Liver (tissue), 9 donors: ENCODE measurements around the gene EIF3D. TPM values are rescaled to one million over a fixed set of nuclear protein-coding genes. Genes with fewer than 3 reads are reported as not detected.

Experiments
- DNase-seq: peaks from one replicate; pipeline ENCODE4 v3.0.0-alpha.2; 2017; ENCODE audit warnings: low spot score
- H3K27ac ChIP-seq, 2 donors: one replicate each; pipeline ENCODE4 v1.7.0; 2013; ENCODE audit warnings: inconsistent platforms in 2 of 2, low read length in 2 of 2, control low read depth in 1 of 2, low read depth in 1 of 2, mild to moderate bottlenecking in 1 of 2
- H3K27me3 ChIP-seq, 4 donors: one replicate each; pipeline versions ENCODE4 v1.6.1 to v1.7.0; 2013; ENCODE audit warnings: low read length in 3 of 4, inconsistent platforms in 1 of 4, mild to moderate bottlenecking in 1 of 4, moderate library complexity in 1 of 4; ENCODE audit not compliant: control insufficient read depth in 4 of 4, insufficient read depth in 4 of 4
- H3K36me3 ChIP-seq, 4 donors: one replicate each; pipeline versions ENCODE4 v1.6.1 to v1.7.0; 2013; ENCODE audit warnings: low read length in 3 of 4, mild to moderate bottlenecking in 3 of 4, low read depth in 1 of 4, moderate library complexity in 1 of 4; ENCODE audit not compliant: control insufficient read depth in 4 of 4, insufficient read depth in 3 of 4
- H3K4me1 ChIP-seq, 4 donors: one replicate each; pipeline versions ENCODE4 v1.6.1 to v1.7.0; 2013; ENCODE audit warnings: low read length in 3 of 4, mild to moderate bottlenecking in 3 of 4, moderate library complexity in 1 of 4; ENCODE audit not compliant: control insufficient read depth in 4 of 4, insufficient read depth in 4 of 4
- H3K4me3 ChIP-seq, 3 donors: one replicate each; pipeline versions ENCODE4 v1.6.1 to v1.7.0; 2013; ENCODE audit warnings: low read length in 3 of 3, control low read depth in 1 of 3, low read depth in 1 of 3, mild to moderate bottlenecking in 1 of 3
- H3K9ac ChIP-seq, 2 donors: one replicate each; pipeline ENCODE4 v1.7.0; 2013; ENCODE audit warnings: low read length in 2 of 2, mild to moderate bottlenecking in 2 of 2, moderate library complexity in 2 of 2, control low read depth in 1 of 2, low read depth in 1 of 2
- H3K9me3 ChIP-seq, 4 donors: one replicate each; pipeline versions ENCODE4 v1.6.1 to v1.7.0; 2013; ENCODE audit warnings: low read length in 3 of 4; ENCODE audit not compliant: control insufficient read depth in 4 of 4
- EGR1 ChIP-seq, 2 donors: IDR thresholded peaks; 2 replicates each; pipeline ENCODE4 v1.6.1; 2016 to 2018; ENCODE audit warnings: antibody characterized with exemption in 2 of 2, low read depth in 2 of 2
- FOXA1 ChIP-seq: IDR thresholded peaks from 2 replicates; pipeline ENCODE4 v1.6.1; 2016; ENCODE audit warnings: antibody characterized with exemption
- FOXA2 ChIP-seq: IDR thresholded peaks from 2 replicates; pipeline ENCODE4 v1.6.1; 2016; ENCODE audit warnings: antibody characterized with exemption
- GABPA ChIP-seq, 2 donors: IDR thresholded peaks in 1 of 2; conservative IDR thresholded peaks in 1 of 2; 2 replicates each; pipeline ENCODE4 v1.6.1; 2016; ENCODE audit warnings: antibody characterized with exemption in 2 of 2, mild to moderate bottlenecking in 1 of 2, moderate library complexity in 1 of 2
- HNF4A ChIP-seq, 2 donors: conservative IDR thresholded peaks; 2 replicates each; pipeline ENCODE4 v1.6.1; 2016; ENCODE audit warnings: antibody characterized with exemption in 2 of 2, mild to moderate bottlenecking in 2 of 2
- HNF4G ChIP-seq: IDR thresholded peaks from 2 replicates; pipeline ENCODE4 v1.6.1; 2016; ENCODE audit warnings: antibody characterized with exemption
- JUND ChIP-seq, 2 donors: IDR thresholded peaks; 2 replicates each; pipeline ENCODE4 v1.6.1; 2016; ENCODE audit warnings: antibody characterized with exemption in 2 of 2
- NR2F2 ChIP-seq: IDR thresholded peaks from 2 replicates; pipeline ENCODE4 v1.6.1; 2016; ENCODE audit warnings: antibody characterized with exemption
- RAD21 ChIP-seq, 2 donors: IDR thresholded peaks; 2 replicates each; pipeline ENCODE4 v1.6.1; 2016; ENCODE audit warnings: antibody characterized with exemption in 2 of 2, mild to moderate bottlenecking in 2 of 2
- RXRA ChIP-seq, 2 donors: IDR thresholded peaks; 2 replicates each; pipeline ENCODE4 v1.6.1; 2017 to 2018; ENCODE audit warnings: antibody characterized with exemption in 2 of 2, mild to moderate bottlenecking in 1 of 2
- SP1 ChIP-seq: IDR thresholded peaks from 2 replicates; pipeline ENCODE4 v1.6.1; 2018; ENCODE audit warnings: antibody characterized with exemption, mild to moderate bottlenecking
- TAF1 ChIP-seq: conservative IDR thresholded peaks from 2 replicates; pipeline ENCODE4 v1.6.1; 2016; ENCODE audit warnings: antibody characterized with exemption, mild to moderate bottlenecking
- YY1 ChIP-seq: IDR thresholded peaks from 2 replicates; pipeline ENCODE4 v1.6.1; 2016; ENCODE audit warnings: antibody characterized with exemption, mild to moderate bottlenecking
- WGBS: extraction: QIAGEN DNeasy Blood & Tissue Kit; methylation state at CpG from one replicate; pipeline ENCODE4 v1.1.7; 2013; 5-methylcytosine and 5-hydroxymethylcytosine counted together
- polyA plus RNA-seq, 2 donors: library from polyadenylated mRNA; stranded (reverse) in 1 of 2; unstranded in 1 of 2; fragments of 200-250 nt in 1 of 2; fragments of >200 nt in 1 of 2; fragmentation: Nextera tagmentation in 1 of 2; extraction: Ambion mirVana in 1 of 2; gene quantifications; one replicate each; pipeline versions ENCODE4 v1.2.1 to v1.2.3, GENCODE V29; 2013 to 2015
- total RNA-seq, 2 donors: library from RNA; depleted of rRNA; stranded (reverse); fragments of >200 nt; gene quantifications; one replicate each; pipeline ENCODE4 v1.2.3, GENCODE V29; 2014
- TF ChIP-seq, protein P1 (sequence below): fragments of 150-350 bp; IDR thresholded peaks from 2 replicates; pipeline ENCODE4 v1.5.1; 2017; ENCODE audit warnings: improper control_type of control experiment, low read depth, low read length; ENCODE audit not compliant: missing input control
- TF ChIP-seq, protein P2 (sequence below): IDR thresholded peaks from 2 replicates; pipeline ENCODE4 v1.6.1; 2016; ENCODE audit warnings: antibody characterized with exemption
- TF ChIP-seq, protein P3 (sequence below): IDR thresholded peaks from 2 replicates; pipeline ENCODE4 v1.6.1; 2016; ENCODE audit warnings: antibody characterized with exemption
- TF ChIP-seq, protein P4 (sequence below): IDR thresholded peaks from 2 replicates; pipeline ENCODE4 v1.6.1; 2016; ENCODE audit warnings: antibody characterized with exemption
- TF ChIP-seq, protein P5 (sequence below): IDR thresholded peaks from 2 replicates; pipeline ENCODE4 v1.6.1; 2016; ENCODE audit warnings: antibody characterized with exemption, mild to moderate bottlenecking
- donor health status: healthy.
- donor health status: healthy.
- donor health status: healthy.
- donor health status: healthy.
- donor health status: healthy.

The EIF3D gene
- total and polyA plus RNA-seq, 4 donors, result 32.8 to 169 (median 80.3) TPM

DNA sequence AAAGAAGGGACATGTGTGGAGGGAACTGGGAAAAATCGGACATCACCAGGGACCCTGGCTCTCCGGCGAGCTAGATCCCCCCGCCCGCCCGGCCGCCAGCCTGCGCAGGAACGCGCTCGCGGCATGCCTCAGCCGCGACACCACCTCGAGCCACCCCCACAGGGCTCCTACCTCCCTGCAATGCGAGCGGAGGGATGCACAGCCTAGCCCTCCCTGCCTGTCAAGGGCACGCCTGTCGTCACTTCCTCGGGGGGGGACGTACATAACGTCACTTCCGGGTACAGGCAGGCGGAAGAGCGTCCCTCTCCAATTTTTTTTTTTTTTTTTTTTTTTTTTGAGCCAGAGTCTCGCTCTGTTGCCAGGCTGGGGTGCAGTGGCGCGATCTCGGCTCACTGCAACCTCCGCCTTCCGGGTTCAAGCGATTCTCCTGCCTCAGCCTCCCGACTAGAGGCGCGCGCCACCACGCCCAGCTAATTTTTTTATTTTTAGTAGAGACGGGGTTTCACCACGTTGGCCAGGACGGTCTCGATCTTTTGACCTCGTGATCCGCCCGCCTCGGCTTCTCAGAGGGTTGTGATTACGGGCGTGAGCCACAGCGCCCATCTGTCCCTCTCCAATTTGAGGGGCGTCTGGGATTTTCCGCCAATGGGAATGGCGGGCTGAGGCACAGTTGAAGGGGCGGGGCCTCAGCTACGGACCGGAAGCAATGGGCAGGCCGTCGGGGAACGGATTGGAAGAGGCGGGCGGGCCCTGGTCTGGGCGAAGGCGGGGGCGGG, 47.4 kb downstream of the EIF3D start, which contains the start of gene TXN2:
TSS of gene TXN2 (minus strand) at position 248 of the 776 bp plus-strand sequence. CDS start 803 bp downstream, outside the sequence.
- TF ChIP-seq EGR1 (IDR thresholded peaks at IDR 0.05; ENCODE audit: low read depth in 2 of 2) (peak in 1 of 2 donors; percentile 43), FOXA2 (no peak), HNF4G (no peak), HNF4A (conservative IDR thresholded peaks at IDR 0.05) (peak in 1 of 2 donors; percentile 4), RAD21 (IDR thresholded peaks at IDR 0.05) (no peak), NR2F2 (peak; percentile 75), YY1 (peak; percentile 82), TAF1 (peak; percentile 95), JUND (IDR thresholded peaks at IDR 0.05) (peak in 1 of 2 donors; percentile 16), SP1 (peak; percentile 54), GABPA (IDR thresholded peaks at IDR 0.05 in 1 of 2, conservative IDR thresholded peaks at IDR 0.05 in 1 of 2) (peak; percentile 91 to 96), RXRA (IDR thresholded peaks at IDR 0.05) (peak in 1 of 2 donors; percentile 15), FOXA1 (no peak)
- TF ChIP-seq, protein P1, sequence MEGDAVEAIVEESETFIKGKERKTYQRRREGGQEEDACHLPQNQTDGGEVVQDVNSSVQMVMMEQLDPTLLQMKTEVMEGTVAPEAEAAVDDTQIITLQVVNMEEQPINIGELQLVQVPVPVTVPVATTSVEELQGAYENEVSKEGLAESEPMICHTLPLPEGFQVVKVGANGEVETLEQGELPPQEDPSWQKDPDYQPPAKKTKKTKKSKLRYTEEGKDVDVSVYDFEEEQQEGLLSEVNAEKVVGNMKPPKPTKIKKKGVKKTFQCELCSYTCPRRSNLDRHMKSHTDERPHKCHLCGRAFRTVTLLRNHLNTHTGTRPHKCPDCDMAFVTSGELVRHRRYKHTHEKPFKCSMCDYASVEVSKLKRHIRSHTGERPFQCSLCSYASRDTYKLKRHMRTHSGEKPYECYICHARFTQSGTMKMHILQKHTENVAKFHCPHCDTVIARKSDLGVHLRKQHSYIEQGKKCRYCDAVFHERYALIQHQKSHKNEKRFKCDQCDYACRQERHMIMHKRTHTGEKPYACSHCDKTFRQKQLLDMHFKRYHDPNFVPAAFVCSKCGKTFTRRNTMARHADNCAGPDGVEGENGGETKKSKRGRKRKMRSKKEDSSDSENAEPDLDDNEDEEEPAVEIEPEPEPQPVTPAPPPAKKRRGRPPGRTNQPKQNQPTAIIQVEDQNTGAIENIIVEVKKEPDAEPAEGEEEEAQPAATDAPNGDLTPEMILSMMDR, result no peak
- TF ChIP-seq, protein P2, sequence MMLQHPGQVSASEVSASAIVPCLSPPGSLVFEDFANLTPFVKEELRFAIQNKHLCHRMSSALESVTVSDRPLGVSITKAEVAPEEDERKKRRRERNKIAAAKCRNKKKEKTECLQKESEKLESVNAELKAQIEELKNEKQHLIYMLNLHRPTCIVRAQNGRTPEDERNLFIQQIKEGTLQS, result no peak
- TF ChIP-seq, protein P3, sequence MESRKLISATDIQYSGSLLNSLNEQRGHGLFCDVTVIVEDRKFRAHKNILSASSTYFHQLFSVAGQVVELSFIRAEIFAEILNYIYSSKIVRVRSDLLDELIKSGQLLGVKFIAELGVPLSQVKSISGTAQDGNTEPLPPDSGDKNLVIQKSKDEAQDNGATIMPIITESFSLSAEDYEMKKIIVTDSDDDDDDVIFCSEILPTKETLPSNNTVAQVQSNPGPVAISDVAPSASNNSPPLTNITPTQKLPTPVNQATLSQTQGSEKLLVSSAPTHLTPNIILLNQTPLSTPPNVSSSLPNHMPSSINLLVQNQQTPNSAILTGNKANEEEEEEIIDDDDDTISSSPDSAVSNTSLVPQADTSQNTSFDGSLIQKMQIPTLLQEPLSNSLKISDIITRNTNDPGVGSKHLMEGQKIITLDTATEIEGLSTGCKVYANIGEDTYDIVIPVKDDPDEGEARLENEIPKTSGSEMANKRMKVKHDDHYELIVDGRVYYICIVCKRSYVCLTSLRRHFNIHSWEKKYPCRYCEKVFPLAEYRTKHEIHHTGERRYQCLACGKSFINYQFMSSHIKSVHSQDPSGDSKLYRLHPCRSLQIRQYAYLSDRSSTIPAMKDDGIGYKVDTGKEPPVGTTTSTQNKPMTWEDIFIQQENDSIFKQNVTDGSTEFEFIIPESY, result no peak
- TF ChIP-seq, protein P4, sequence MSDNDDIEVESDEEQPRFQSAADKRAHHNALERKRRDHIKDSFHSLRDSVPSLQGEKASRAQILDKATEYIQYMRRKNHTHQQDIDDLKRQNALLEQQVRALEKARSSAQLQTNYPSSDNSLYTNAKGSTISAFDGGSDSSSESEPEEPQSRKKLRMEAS, result no peak
- TF ChIP-seq, protein P5, sequence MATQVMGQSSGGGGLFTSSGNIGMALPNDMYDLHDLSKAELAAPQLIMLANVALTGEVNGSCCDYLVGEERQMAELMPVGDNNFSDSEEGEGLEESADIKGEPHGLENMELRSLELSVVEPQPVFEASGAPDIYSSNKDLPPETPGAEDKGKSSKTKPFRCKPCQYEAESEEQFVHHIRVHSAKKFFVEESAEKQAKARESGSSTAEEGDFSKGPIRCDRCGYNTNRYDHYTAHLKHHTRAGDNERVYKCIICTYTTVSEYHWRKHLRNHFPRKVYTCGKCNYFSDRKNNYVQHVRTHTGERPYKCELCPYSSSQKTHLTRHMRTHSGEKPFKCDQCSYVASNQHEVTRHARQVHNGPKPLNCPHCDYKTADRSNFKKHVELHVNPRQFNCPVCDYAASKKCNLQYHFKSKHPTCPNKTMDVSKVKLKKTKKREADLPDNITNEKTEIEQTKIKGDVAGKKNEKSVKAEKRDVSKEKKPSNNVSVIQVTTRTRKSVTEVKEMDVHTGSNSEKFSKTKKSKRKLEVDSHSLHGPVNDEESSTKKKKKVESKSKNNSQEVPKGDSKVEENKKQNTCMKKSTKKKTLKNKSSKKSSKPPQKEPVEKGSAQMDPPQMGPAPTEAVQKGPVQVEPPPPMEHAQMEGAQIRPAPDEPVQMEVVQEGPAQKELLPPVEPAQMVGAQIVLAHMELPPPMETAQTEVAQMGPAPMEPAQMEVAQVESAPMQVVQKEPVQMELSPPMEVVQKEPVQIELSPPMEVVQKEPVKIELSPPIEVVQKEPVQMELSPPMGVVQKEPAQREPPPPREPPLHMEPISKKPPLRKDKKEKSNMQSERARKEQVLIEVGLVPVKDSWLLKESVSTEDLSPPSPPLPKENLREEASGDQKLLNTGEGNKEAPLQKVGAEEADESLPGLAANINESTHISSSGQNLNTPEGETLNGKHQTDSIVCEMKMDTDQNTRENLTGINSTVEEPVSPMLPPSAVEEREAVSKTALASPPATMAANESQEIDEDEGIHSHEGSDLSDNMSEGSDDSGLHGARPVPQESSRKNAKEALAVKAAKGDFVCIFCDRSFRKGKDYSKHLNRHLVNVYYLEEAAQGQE, result peak; percentile 35
- peaks cover 6 to 30% (median 20%) of the 10 kb centered on the region in 4 donors for H3K4me1 ChIP-seq
- DNase-seq, result peak; percentile 98
- H3K27ac ChIP-seq, result peak within 1 kb of the TSS; percentile 74 to 98
- peak within 1 kb of the TSS; percentile 82 to 91 for H3K9ac ChIP-seq
- H3K9me3 ChIP-seq, result no peaks in the 10 kb centered on the region
- under 1% methylated on average over 62 of the region's 62 CpGs for WGBS
- H3K36me3 ChIP-seq, result peaks cover 1 to 9% (median 5%) of the 10 kb centered on the region in 4 donors
- no peaks in the 10 kb centered on the region for H3K27me3 ChIP-seq
- H3K4me3 ChIP-seq, result peak within 1 kb of the TSS; percentile 74 to 90 (median 89)
